GM18951 (cell line): Measurements from ENCODE around the gene ZNF521.
"Not testable (repeated sequence)": the region's sequence is repeated elsewhere in the genome, so short reads cannot be mapped to it uniquely, and the experiment has no call there.

Source experiments
- POLR2A ChIP-seq: IDR thresholded peaks from 4 replicates; pipeline ENCODE4 v1.6.1; 2011; ENCODE audit warnings: mild to moderate bottlenecking; ENCODE audit not compliant: insufficient read length, insufficient read depth; ENCODE audit errors: extremely low read depth
- in situ Hi-C: fragments of 300-500 bp; cut with MboI; formaldehyde crosslinking; loops from one replicate; pipeline ENCODE4 v1.12.0; 2022; ENCODE audit warnings: low sequenced_read_pairs, mixed read lengths, inconsistent platforms; ENCODE audit not compliant: unreplicated experiment

The ZNF521 gene

DNA sequence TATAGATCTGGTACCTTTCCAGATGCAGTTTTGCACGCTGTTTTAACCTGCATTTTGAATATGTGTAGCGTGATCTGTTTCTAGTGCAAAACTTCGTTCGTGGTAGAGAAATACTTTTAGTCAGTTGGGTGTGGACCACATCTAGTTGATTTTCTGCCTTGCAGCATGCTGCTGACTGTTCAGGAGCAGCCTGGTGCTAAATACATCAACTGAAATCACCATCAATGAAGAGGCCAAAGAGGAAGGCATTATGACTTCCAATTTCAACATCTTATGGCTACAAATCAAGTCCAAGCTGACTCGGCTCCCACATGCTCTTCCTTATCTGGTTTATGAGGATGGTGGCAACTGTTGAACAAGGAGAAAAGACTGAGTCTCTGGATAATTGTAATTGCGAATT is 298.5 kb downstream of the ZNF521 start:
- no peak for TF ChIP-seq POLR2A
- in situ Hi-C loops: no loop called here

DNA sequence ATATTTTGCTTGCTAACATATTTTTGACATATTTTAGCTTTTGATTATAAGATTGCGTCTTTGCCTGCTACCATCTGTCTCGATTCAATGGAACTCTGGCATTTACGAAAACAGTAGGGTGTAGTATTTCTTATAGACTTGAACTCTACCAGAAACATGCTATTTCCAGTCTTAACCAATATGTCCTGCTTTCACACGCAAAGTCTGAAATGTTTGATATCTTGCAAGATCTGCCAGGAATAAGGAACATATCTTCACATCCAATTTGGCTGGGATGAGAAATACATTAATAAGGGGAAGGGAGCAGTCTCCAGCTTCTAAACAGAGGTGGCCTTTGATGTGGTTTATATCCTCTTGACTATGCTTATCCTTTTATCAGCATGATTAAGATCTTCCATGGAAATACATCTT is 299.4 kb downstream of the ZNF521 start:
- no peak for TF ChIP-seq POLR2A
- in situ Hi-C loops: no loop called here

DNA sequence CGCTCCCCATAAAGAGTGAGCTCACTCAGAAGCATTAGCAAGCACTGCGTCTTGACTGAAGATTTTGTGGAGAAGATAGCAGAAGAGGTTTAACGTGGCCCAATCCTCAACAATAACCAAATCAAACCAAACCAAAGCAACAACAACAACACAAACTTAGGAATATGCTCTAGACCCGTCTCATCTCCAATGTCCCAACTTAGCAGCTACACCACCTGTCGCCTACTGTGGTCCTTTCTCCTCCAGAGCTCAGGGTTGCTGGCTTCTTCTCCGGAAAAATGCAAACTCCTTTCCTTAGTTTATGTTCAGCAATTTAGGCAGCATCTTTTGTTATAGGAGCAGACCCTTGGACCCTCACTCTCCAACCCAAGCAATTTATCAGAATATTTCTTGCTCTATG is 301.4 kb downstream of the ZNF521 start:
- in situ Hi-C loops: no loop called here
- no peak for TF ChIP-seq POLR2A

DNA sequence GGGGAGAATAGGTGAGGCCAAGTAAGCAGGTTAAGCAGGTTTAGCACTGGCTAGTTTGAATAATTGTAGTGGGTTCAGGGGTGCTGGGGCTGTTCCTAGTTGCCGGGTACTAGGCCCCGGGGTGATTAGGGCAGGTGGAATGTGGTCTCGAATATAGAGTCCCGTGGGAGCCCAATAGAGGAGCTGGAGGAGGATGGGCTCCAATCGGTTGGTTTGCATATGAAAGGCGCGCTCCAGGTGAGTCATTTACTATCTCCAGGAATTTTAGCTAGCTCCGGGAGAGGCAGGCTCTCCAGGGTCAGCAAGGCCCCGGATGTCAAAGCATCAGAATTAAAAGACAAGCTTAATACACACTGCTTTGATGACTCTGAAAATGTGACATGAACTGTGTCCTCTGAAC is 304.0 kb downstream of the ZNF521 start:
- TF ChIP-seq POLR2A: no peak
- in situ Hi-C loops: no loop called here

DNA sequence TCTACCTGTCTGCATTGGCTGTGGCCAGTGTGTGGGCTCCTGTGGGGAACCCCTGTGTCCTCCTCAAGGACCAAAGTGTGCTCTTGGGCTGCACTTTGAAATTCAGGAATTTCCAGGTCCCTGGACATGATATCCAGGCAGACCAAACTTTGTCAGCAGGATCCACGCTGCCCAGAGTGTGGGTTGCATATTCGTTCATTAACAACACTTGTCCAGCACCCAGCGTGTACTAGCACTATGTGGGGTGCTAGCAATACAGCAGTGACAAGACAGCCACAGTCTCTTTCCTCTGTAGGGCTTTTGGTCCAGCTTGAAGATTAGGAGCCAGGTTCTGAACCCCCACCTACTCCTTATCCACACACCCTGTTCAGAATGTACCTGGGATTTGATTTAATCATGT is 304.5 kb downstream of the ZNF521 start:
- in situ Hi-C loops: no loop called here

DNA sequence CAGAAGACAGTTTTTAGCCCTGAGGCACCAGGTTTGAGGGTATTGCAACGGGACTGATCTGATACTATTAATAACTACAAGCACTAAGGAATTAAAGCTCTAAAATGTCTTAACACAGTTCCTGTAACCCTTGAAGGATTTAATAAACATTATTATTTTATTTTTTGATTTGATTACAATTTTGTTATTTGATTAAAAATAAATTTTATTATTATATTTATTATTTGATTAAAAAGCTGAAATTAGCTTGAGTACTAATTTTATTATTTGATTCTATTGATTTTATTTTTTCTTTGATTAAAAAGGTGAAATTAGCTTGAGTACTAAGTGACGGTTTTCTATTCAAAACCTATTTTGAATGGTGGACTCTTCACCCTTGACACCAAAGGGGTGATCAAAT is 307.3 kb downstream of the ZNF521 start:
- in situ Hi-C loops: no loop called here

More for the DNA sequence above, 304.5 kb downstream of the ZNF521 start:
- no peak for TF ChIP-seq POLR2A

DNA sequence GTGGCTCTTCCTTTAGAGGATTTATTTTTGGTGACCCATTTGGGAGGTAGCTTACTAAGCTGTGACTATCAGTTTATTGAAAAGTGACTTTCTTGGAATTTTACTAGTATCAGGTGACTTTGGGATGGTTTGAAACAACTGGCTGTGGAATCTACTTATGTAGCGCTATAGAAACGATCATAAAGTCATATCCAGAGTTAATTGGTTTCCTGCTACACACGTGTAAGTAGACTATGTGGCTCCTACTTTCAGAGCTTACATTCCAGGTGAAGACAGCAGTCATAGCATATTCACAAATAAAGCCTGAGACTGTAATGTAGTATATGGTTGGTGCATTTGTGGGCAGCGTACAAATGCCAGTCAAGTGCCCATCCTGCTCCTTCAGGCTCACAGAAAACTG is 308.9 kb downstream of the ZNF521 start:
- TF ChIP-seq POLR2A: no peak
- in situ Hi-C loops: no loop called here

More for the DNA sequence above, 307.3 kb downstream of the ZNF521 start:
- TF ChIP-seq POLR2A: no peak

DNA sequence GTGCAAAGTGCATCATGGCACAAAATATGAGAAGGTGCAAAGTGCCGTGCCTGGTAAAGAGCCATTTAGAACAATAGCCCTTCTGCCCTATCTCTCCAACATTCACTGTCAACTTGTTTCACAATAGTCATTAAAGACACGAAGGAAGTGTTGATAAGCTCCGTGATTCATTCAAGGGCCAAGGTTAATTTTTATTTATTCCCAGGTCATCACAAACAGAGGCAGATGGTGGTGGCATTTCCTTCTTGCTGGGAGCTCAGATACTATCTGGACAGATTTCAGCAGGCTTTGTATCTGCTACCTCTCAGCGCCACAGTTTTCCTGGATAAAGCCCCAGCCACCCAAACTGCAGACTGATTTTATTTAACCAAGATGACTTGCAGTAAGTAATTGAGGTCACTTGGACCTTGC is 309.3 kb downstream of the ZNF521 start:
- no peak for TF ChIP-seq POLR2A
- in situ Hi-C loops: no loop called here

DNA sequence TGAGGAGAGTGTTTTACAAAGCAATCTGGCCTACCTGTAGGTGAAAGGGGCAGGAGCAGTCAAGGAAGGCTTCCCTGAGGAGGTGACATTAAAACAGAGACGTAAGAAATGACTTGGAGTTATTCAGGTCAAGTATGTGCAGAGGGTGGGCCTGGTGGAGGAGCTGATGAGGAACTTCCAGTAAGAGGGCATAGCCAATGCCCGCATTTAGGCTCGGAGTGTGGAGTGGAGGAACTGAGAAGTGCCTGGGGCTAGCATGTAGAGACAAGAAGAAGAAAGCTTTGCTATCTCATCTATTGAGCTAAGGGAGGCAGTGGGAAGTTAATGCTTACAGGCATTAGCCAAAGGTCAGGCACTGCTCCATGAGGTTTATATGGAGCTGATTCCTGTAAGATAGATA is 312.2 kb downstream of the ZNF521 start:
- TF ChIP-seq POLR2A: no peak
- in situ Hi-C loops: no loop called here

DNA sequence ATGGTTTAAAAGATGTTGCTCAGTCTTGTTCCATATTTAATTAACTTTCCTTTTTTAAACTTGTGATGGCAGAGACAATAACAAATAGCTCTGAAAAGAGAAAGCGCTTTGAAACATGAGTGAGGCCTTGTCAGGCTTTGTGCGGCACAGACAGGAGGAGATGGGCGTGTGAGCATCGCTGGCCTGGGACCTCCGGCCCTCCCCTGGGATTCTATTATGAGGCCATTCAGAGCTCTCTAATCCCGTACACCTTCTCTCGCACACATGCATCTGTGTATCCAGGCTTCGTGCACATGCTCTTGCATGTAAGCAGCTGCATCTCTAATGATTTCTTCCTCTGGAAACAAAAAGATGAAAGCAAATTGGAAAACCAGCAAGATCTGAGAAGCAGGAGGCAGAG is 313.7 kb downstream of the ZNF521 start:
- in situ Hi-C loops: no loop called here
- TF ChIP-seq POLR2A: no peak

DNA sequence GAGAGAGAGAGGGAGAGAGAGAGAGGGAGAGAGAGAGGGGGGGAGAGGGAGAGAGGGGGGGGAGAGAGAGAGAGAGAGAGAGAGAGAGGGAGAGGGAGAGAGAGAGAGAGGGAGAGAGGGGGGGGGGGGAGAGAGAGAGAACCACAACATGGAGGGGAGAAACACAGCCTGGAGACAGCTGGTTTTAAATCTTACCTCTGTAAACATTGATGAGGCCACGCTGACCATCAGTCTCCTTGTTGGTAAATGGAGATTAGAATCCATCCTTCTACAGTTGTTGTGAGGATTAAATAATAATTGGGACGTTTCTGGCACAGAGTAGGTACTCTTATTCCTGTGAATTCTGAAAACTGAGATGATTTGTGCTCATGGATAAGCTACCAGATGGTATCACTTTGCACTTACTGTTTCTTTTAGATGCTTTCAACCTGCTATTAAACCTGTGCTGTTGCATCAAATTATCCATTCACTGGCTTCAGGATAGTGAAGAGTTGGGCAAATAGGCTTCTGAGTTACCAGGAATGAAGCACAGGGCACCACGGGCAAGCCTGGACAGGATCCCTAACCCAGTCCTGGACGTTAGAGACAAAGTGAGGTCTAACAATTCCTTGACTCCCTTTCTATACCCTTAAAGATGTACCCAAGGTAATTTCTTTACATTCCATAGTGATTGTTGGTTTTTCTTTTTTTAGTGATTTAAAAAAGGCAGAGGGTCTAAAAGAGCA is 318.1 kb downstream of the ZNF521 start:
- TF ChIP-seq POLR2A: no peak
- in situ Hi-C loops: no loop called here

DNA sequence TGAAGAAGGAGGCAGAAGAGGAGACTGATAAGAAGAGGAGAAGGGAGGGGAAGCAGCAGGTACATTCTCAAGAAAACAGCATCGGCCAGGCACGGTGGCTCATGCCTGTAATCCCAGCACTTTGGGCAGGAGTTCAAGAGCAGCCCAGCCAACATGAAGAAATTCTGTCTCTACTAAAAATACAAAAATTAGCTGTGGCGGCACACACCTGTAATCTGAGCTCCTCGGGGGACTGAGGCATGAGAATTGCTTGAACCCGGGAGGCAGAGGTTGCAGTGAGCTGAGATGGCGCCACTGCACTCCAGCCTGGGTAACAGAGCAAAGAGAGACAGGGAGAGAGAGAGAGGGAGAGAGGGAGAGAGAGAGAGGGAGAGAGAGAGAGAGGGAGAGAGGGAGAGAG is 318.8 kb downstream of the ZNF521 start:
- in situ Hi-C loops: not testable (repeated sequence)

DNA sequence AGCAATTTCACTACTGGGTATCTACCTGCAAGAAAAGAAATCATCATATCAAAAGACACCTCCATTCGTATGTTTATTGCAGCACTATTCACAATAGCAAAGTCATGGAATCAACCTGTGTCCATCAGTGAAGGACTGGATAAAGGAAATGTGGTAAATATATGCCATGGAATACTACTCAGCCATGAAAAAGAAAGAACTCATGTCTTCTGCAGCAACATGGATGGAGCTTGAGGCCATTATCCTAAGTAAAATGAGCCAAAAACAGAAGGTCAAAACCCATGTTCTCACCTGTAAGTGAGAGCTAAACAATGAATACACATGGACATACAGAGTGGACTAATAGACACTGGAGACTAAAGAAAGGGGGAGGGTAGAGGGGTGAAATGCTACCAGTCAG is 322.2 kb downstream of the ZNF521 start:
- TF ChIP-seq POLR2A: no peak
- in situ Hi-C loops: no loop called here

DNA sequence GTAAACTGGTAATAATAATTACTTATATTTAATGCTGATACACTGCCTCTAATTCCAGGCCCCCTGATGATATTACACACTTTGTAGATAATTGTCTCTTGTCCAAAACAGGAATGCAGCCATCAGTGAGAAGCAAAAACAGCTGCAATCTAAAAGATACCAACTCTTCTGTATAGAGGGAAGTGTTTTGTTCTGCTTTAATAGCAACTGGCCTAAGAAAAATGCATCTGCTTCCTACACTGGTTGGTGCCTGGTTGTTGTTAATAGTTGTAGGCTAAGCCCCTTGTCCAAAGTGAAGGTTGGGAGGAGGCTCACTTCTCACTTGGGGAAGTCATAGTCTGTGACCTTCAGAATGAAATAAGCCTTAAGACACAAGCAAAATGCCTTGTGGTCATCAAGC is 332.0 kb downstream of the ZNF521 start:
- in situ Hi-C loops: no loop called here
- TF ChIP-seq POLR2A: no peak
